Measurements from ENCODE around the gene EN1. TPM values are rescaled to one million over a fixed set of nuclear protein-coding genes. Genes with fewer than 3 reads are reported as not detected.

EN1 gene
- total RNA-seq, 1 experiment from 2014 or later = 1.2 TPM

- DNase-seq = no peak
- no peaks in the 10 kb centered on the region for H3K27me3 ChIP-seq
- H3K4me3 ChIP-seq = no peak overlapping the region
- H3K9me3 ChIP-seq = no peaks in the 10 kb centered on the region
- no peaks in the 10 kb centered on the region for H3K36me3 ChIP-seq
These were observed 11.2 kb upstream of the EN1 start for GRCh38 chr2:118858485-118859156.

DNA sequence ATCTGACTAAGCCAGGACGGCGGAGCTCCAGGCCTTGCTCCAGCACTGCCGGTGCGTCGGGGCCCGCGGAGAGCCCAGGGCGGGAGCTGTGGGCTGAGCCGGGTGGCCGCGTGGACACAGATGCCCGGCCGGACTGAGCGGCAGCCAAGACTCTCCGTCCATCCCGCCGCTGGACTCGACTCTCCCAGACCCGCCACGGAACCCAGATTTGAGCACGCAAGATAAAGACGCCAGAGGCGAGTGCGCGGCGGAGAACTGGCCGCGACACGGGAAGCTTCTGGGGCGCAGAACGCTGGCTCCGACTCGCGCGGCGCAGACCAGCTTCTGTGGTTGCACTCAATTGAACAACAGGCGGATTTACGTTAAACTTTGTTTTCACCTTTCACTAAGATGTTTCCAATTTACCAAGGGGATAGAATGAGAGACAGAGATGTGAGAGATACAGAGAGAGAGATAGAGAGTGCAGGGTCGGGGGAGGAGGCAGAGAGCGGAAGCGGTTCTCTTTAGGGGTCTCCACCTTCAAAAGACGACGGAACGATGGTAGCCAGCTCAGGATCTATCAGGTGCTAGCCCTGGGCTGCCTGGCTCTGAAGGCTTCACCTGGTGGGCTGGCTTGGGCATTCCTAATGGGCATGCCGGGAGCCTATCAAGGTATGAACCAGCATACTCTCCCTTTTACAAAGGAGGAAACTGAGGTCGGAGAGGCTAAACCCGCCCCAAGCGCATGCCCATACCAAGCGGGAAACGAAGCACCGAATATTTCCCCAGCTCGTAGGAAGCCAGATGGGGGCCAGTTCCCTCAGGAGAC, 10.4 kb upstream of the EN1 start:
- Histone ChIP-seq H3K4me3 (no peak overlapping the region), H3K9me3 (no peaks in the 10 kb centered on the region), H3K27me3 (no peaks in the 10 kb centered on the region), H3K36me3 (no peaks in the 10 kb centered on the region)
- no peak for DNase-seq

GRCh38 chr2:118856978-118857676, 9.7 kb upstream of the EN1 start:
- Histone ChIP-seq H3K27me3 (no peaks in the 10 kb centered on the region), H3K4me3 (no peak overlapping the region), H3K36me3 (no peaks in the 10 kb centered on the region), H3K9me3 (no peaks in the 10 kb centered on the region)
- no peak for DNase-seq

GRCh38 chr2:118856330-118856977, 9.0 kb upstream of the EN1 start:
- no peak for DNase-seq
- Histone ChIP-seq H3K9me3 (no peaks in the 10 kb centered on the region), H3K36me3 (no peaks in the 10 kb centered on the region), H3K27me3 (no peaks in the 10 kb centered on the region), H3K4me3 (no peak overlapping the region)

GRCh38 chr2:118855451-118856279, 8.2 kb upstream of the EN1 start:
- Histone ChIP-seq H3K4me3 (peak overlapping the region; percentile 51), H3K9me3 (no peaks in the 10 kb centered on the region), H3K36me3 (no peaks in the 10 kb centered on the region), H3K27me3 (no peaks in the 10 kb centered on the region)
- DNase-seq = peak; percentile 82

DNA sequence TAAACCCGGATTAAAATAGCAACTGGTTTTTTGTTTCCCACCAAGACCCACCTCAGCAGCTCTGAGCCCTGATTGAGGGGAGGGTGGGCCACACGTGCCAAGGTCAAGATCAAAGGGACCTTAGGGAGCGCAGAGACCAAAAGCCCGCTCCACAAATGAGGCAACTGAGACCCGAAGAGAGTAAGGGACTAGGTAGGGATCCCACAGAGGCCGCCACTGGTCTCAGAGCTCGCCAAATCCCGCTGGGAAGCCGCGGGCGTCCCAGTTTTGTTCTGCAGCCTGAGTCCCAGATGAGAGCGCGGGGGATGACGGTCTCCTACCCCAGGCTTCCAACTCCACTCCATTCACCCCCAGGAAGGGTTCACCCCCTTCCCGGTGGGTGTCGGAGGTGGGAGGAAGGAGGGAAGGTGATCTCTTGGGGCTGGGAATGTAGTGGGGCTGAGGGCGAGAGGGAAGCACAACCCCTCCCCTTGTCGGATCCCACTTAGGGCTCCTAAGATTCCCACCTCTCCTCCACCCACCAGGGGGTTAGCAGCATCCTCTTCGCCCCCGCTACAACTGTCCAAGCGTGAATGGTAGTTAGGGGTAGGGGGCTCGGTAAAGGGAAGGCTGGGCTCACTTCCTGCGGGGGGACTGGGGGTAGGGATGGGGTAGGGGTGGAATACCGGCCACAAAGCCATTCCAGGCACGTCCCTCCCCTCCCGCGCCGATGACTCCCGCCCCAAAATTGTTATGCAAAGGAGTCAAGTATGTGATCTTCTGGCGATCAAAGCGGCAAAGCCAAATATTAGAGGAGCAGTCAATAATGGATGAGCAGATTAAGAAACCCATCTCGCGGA, 7.3 kb upstream of the EN1 start:
- DNase-seq = no peak
- Histone ChIP-seq H3K36me3 (no peaks in the 10 kb centered on the region), H3K4me3 (peak overlapping the region; percentile 51), H3K27me3 (no peaks in the 10 kb centered on the region), H3K9me3 (no peaks in the 10 kb centered on the region)

DNA sequence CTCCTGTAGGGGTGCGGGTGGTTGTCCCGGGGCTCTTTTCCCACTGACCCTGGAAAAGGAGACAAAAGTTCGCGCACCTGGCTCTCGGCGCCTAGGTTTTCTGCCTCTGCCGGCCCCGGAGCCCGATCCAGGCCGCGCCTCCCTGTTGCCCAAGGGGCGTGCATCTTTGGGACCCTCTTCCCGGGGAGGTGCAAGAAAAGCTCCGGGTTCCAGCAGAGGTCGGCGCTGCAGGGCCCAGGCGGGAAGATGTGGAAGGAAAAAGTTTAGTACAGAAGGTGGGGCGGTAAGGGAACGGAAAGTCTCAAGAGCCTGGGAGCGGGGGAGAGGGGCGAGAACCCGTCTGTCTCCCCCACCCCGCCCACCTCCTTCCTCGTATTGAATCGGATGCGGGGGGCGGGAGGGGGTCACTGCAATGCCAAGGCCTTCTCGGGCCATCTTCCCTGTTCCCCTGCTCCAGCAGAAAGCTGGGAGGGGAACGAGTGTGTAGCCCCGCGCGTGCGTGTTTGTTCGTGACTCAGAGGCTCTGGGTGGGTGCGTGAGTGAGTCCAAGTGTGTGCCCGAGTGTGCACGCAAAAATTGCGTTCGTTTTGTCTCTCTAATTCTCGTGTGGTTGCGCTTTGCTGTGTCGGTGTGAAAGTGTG, 6.3 kb upstream of the EN1 start:
- H3K4me3 ChIP-seq = no peak overlapping the region
- no peak for DNase-seq
- no peaks in the 10 kb centered on the region for H3K27me3 ChIP-seq
- no peaks in the 10 kb centered on the region for H3K36me3 ChIP-seq
- H3K9me3 ChIP-seq = no peaks in the 10 kb centered on the region

DNA sequence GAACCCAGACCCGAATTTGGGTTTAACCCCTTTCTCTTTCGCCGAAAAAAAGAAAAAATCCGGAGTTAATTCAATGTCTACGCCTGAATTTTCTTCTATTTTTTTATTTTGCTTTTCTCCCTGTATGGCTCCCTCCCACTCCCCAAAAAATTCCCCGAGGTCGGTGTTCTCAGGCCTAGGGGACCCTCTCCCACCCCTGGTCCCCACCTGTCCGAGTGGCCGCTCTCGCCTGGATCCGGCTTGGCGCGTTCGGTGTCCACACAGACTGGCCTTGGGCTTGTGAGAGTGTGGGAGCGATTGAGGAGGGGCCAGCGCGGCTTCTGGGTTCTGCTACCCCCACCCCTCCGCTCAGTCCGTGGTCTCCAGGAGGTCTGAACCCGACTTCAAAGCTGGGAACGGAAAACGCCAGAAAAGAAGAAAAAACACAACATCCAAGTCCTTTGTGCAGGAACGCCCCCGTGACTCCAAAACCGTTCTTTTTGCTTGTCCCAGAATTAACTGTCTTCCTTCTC, 5.7 kb upstream of the EN1 start:
- no peak for DNase-seq
- no peaks in the 10 kb centered on the region for H3K9me3 ChIP-seq
- no peak overlapping the region for H3K4me3 ChIP-seq
- no peaks in the 10 kb centered on the region for H3K36me3 ChIP-seq
- H3K27me3 ChIP-seq = no peaks in the 10 kb centered on the region

DNA sequence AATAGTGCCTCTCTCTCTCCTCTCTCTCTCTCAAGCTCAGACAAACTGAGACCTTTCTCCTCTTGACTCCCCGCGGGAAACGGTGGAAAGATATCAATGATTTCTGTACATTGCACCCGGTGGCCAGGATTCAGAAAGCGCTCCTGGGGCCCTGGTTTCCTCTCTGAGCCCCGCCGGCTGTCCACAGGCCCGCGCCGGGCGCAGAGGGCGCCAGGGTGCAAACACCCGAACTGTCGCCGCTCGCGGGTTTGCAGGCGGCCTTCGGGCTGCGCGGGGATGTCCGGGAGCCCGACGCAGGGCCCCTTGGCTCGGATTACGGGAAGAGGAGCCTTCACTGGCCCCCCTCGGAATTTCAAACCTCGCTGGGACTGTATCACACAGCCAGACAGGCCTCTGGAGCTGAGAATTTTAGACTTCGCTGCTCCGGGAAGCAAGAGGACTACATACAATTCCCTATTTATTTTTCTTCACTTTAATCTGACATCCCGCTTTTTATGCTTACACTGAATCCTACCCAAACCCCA, 5.2 kb upstream of the EN1 start:
- H3K4me3 ChIP-seq = no peak overlapping the region
- no peaks in the 10 kb centered on the region for H3K27me3 ChIP-seq
- no peaks in the 10 kb centered on the region for H3K36me3 ChIP-seq
- no peak for DNase-seq
- H3K9me3 ChIP-seq = no peaks in the 10 kb centered on the region

- H3K4me3 ChIP-seq = no peak overlapping the region
- H3K27me3 ChIP-seq = no peaks in the 10 kb centered on the region
- no peak for DNase-seq
- no peaks in the 10 kb centered on the region for H3K9me3 ChIP-seq
- H3K36me3 ChIP-seq = no peaks in the 10 kb centered on the region
These were observed 4.2 kb upstream of the EN1 start for GRCh38 chr2:118851650-118852049.

GRCh38 chr2:118850901-118851415, 3.5 kb upstream of the EN1 start:
- no peak for DNase-seq
- Histone ChIP-seq H3K4me3 (no peak overlapping the region), H3K9me3 (no peaks in the 10 kb centered on the region), H3K36me3 (peaks cover under 1% of the 10 kb centered on the region; the same call in 1 of the 2 replicates), H3K27me3 (no peaks in the 10 kb centered on the region)

DNA sequence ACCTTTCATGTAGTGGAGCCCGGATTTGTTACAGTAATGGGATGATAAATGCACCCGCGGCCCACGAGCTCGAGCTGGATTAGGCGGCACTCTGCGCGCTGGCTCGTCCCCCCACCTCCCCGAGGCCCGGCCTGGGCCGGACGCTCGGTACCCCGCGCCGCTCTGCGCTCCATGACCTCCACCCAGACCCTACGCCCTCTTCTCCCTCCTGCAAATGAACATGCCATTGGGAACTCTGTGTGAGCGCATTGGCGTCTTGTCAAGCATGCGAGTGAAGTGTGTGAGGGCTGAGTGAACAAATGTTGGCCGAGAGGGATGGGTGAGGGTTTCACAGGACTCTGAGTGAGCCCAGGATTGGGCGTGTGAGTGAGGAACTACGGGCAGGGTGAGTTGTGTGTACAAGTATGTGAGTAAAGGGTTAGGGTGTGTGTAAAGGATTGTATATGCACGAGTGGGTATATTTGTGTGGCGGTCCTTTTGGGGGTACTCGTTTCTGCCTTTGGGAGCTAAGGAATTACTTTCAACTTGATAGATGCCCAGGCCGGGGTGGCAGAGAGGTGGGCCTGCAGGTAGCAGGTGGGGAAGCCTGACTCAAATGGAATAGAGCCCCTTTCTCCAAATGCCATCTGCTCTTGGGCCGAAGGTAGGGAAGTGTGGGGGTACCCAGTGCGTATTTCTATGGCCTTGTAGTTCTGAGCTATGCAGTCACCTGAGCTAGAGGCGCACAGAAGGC, 2.9 kb upstream of the EN1 start:
- no peaks in the 10 kb centered on the region for H3K27me3 ChIP-seq
- no peak for DNase-seq
- peaks cover 5% of the 10 kb centered on the region for H3K36me3 ChIP-seq
- no peak overlapping the region for H3K4me3 ChIP-seq
- no peaks in the 10 kb centered on the region for H3K9me3 ChIP-seq

DNA sequence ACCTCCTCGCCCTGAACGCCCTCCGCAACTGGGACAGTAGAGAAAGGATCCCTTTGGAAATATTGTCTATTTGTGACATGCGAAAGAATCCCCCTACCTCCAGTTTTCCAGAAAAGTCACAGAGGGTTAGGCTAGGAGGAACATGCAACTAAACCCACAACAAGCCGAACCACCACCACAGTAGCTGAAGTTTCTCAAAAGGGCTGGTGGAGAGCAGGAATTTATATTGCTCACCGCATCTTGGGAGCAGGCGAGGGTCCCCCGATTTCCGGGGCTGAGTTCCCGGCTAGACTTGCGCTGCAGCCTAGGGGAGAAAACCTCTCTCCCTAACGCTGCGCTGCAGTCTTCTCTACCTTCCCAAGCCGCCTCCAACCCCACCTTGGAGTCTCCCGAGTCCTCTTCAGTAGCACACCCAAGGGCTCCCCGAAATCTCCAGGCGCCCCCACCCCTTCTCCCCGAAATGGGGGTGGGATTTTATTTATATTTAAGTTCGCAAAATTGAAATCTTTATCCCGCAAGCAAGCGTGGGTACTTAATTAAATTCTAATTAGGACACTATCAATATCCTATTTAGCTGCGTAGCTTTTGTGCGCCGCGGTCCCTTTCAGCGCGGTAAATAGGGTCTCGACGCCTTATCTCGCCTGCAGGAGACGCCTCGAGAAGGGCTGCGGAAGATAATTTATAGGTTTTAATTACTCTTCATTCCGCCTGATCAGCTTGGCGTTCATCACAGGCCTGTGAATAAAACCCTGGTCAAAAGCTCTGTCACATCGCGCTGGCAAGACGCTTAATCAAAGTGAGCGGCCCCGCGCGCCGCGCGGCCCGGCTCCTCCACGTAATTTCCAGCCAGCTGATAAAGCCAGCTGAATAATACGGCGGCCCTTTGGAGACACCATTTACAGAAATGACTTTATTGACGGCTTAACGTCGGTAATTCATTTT, 2.0 kb upstream of the EN1 start:
- no peak for DNase-seq
- Histone ChIP-seq H3K9me3 (no peaks in the 10 kb centered on the region), H3K36me3 (peaks cover 12% of the 10 kb centered on the region), H3K27me3 (no peaks in the 10 kb centered on the region), H3K4me3 (no peak overlapping the region)
